ENCODE results near the gene RNF222. TPM values are rescaled to one million over a fixed set of nuclear protein-coding genes. Genes with fewer than 3 reads are reported as not detected.

RNF222 gene
- total RNA-seq, 1 donor from 2014 or later, result not detected

DNA sequence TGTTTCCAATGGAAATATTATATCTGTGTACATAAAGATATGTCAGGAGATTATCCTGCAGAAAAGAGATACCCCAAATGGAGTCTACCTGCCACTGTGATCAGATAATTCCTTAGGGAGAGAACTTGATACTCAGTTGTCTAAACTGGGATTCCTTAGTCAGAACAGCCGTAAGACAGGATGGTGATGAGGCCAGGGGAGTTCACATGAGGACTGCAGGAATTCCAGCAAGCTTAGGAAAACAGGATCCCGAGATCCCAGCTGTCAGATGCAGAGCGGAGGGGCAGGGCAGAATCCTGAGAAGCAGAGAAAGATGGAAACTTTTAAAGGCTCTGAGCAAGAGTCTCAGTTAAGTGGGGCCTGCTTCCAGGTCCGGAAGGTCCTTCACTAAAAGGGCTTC is 25.8 kb downstream of the RNF222 start:
- H3K79me2 ChIP-seq (ENCODE audit: insufficient read depth, low read length), result peaks cover 12% of the 10 kb centered on the region
- H2AFZ ChIP-seq (ENCODE audit: low read depth, low read length), result no peak overlapping the region
- no peak overlapping the region for H3K27ac ChIP-seq (ENCODE audit: low read depth, low read length)
- DNase-seq (ENCODE audit: low read depth) (no peak), FAIRE-seq (no peak)
- H3K4me1 Mint-ChIP-seq (ENCODE audit: low read depth, unreplicated experiment), result peaks cover 6% of the 10 kb centered on the region
- peaks cover 9% of the 10 kb centered on the region for H3K36me3 Mint-ChIP-seq (ENCODE audit: low read depth, unreplicated experiment)
- H3K9me3 ChIP-seq (ENCODE audit: insufficient read depth, low read depth, low read length), result no peaks in the 10 kb centered on the region
- H3K9me3 Mint-ChIP-seq (ENCODE audit: unreplicated experiment), result no peaks in the 10 kb centered on the region
- peaks cover 2% of the 10 kb centered on the region for H4K20me1 ChIP-seq (ENCODE audit: insufficient read depth, low read length)
- H3K27me3 ChIP-seq (ENCODE audit: insufficient read depth, low read length), result no peaks in the 10 kb centered on the region
- no peak overlapping the region for H3K27ac Mint-ChIP-seq (ENCODE audit: unreplicated experiment)
- H3K27me3 Mint-ChIP-seq (ENCODE audit: low read depth, unreplicated experiment), result no peaks in the 10 kb centered on the region
- H3K4me3 ChIP-seq (ENCODE audit: insufficient read depth, low read depth, low read length), result no peak overlapping the region
- no peak for TF ChIP-seq EZH2 (IDR thresholded peaks at IDR 0.05; ENCODE audit: insufficient read depth, low read length)
- TF ChIP-seq, protein P1, sequence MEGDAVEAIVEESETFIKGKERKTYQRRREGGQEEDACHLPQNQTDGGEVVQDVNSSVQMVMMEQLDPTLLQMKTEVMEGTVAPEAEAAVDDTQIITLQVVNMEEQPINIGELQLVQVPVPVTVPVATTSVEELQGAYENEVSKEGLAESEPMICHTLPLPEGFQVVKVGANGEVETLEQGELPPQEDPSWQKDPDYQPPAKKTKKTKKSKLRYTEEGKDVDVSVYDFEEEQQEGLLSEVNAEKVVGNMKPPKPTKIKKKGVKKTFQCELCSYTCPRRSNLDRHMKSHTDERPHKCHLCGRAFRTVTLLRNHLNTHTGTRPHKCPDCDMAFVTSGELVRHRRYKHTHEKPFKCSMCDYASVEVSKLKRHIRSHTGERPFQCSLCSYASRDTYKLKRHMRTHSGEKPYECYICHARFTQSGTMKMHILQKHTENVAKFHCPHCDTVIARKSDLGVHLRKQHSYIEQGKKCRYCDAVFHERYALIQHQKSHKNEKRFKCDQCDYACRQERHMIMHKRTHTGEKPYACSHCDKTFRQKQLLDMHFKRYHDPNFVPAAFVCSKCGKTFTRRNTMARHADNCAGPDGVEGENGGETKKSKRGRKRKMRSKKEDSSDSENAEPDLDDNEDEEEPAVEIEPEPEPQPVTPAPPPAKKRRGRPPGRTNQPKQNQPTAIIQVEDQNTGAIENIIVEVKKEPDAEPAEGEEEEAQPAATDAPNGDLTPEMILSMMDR (IDR thresholded peaks at IDR 0.05; ENCODE audit: insufficient read depth, low read depth, low read length), result no peak
- peaks cover 11% of the 10 kb centered on the region for H3K4me1 ChIP-seq (ENCODE audit: insufficient read depth, low read length)
- H3K4me2 ChIP-seq (ENCODE audit: low read length), result no peak overlapping the region
- H3K4me3 Mint-ChIP-seq (ENCODE audit: unreplicated experiment), result no peak overlapping the region
- H3K36me3 ChIP-seq (ENCODE audit: insufficient read depth, low read length), result peaks cover 14% of the 10 kb centered on the region
- no peak overlapping the region for H3K9ac ChIP-seq (ENCODE audit: low read length)

DNA sequence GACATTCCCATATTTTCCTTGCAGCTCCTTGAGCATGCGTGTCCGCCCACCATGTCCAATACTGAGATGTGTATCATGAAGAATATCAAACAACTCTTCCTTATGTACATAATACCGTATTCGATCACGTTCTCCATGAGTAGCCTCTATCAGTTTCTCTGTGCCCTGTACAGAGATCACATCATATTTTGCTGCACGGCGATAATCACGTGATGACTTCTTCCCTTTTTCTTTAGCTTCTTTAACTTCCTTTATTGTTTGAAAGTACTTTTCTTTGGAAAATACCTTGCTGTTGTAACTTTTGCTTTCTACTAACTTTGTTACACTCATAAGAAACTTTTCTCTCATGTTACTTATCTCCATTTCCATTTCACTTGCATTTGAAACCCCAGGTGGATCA is 27.7 kb downstream of the RNF222 start:
- H3K4me3 Mint-ChIP-seq (ENCODE audit: unreplicated experiment), result no peak overlapping the region
- H4K20me1 ChIP-seq (ENCODE audit: insufficient read depth, low read length), result no peaks in the 10 kb centered on the region
- H3K36me3 ChIP-seq (ENCODE audit: insufficient read depth, low read length), result peaks cover 13% of the 10 kb centered on the region
- FAIRE-seq (no peak), DNase-seq (ENCODE audit: low read depth) (no peak)
- H3K27ac Mint-ChIP-seq (ENCODE audit: unreplicated experiment), result no peak overlapping the region
- peaks cover 9% of the 10 kb centered on the region for H3K36me3 Mint-ChIP-seq (ENCODE audit: low read depth, unreplicated experiment)
- no peaks in the 10 kb centered on the region for H3K9me3 Mint-ChIP-seq (ENCODE audit: unreplicated experiment)
- no peaks in the 10 kb centered on the region for H3K79me2 ChIP-seq (ENCODE audit: insufficient read depth, low read length)
- H3K4me3 ChIP-seq (ENCODE audit: insufficient read depth, low read depth, low read length), result no peak overlapping the region
- no peak overlapping the region for H2AFZ ChIP-seq (ENCODE audit: low read depth, low read length)
- peaks cover 17% of the 10 kb centered on the region for H3K4me1 Mint-ChIP-seq (ENCODE audit: low read depth, unreplicated experiment)
- H3K9ac ChIP-seq (ENCODE audit: low read length), result no peak overlapping the region
- H3K27ac ChIP-seq (ENCODE audit: low read depth, low read length), result no peak overlapping the region
- no peaks in the 10 kb centered on the region for H3K9me3 ChIP-seq (ENCODE audit: insufficient read depth, low read depth, low read length)
- no peak overlapping the region for H3K4me2 ChIP-seq (ENCODE audit: low read length)
- no peaks in the 10 kb centered on the region for H3K27me3 Mint-ChIP-seq (ENCODE audit: low read depth, unreplicated experiment)
- TF ChIP-seq, protein P1 (IDR thresholded peaks at IDR 0.05; ENCODE audit: insufficient read depth, low read depth, low read length), result no peak
- TF ChIP-seq EZH2 (IDR thresholded peaks at IDR 0.05; ENCODE audit: insufficient read depth, low read length), result no peak
- H3K27me3 ChIP-seq (ENCODE audit: insufficient read depth, low read length), result no peaks in the 10 kb centered on the region
- H3K4me1 ChIP-seq (ENCODE audit: insufficient read depth, low read length), result peaks cover 10% of the 10 kb centered on the region

DNA sequence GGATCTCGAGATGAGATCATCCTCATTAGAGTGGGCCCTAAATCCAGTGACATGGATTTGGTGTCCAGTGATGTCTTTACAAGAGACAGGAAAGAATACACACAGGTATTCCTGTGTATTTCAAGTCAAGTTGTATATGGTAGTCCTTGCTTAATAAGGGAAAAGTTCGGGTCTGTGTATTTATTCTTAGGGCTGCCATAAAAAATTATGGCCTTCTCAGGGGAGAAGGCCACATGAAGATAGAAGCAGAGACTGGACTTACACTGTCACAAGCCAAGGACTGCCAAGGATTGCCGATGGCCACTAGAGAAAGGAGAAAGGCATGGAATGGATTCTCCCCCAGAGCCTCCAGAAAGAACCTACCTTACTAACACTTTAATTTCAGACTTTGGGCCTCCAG is 29.4 kb downstream of the RNF222 start:
- H3K79me2 ChIP-seq (ENCODE audit: insufficient read depth, low read length), result no peaks in the 10 kb centered on the region
- H3K4me3 ChIP-seq (ENCODE audit: insufficient read depth, low read depth, low read length), result no peak overlapping the region
- peaks cover 13% of the 10 kb centered on the region for H3K36me3 ChIP-seq (ENCODE audit: insufficient read depth, low read length)
- Mint-ChIP-seq H3K4me1 (ENCODE audit: low read depth, unreplicated experiment) (peaks cover 17% of the 10 kb centered on the region), H3K27ac (ENCODE audit: unreplicated experiment) (no peak overlapping the region), H3K9me3 (ENCODE audit: unreplicated experiment) (no peaks in the 10 kb centered on the region), H3K27me3 (ENCODE audit: low read depth, unreplicated experiment) (no peaks in the 10 kb centered on the region), H3K36me3 (ENCODE audit: low read depth, unreplicated experiment) (peaks cover 9% of the 10 kb centered on the region), H3K4me3 (ENCODE audit: unreplicated experiment) (no peak overlapping the region)
- no peak overlapping the region for H2AFZ ChIP-seq (ENCODE audit: low read depth, low read length)
- H3K27ac ChIP-seq (ENCODE audit: low read depth, low read length), result no peak overlapping the region
- H3K4me2 ChIP-seq (ENCODE audit: low read length), result no peak overlapping the region
- FAIRE-seq, result no peak
- no peaks in the 10 kb centered on the region for H3K27me3 ChIP-seq (ENCODE audit: insufficient read depth, low read length)
- no peak for DNase-seq (ENCODE audit: low read depth)
- H3K9me3 ChIP-seq (ENCODE audit: insufficient read depth, low read depth, low read length), result no peaks in the 10 kb centered on the region
- H3K9ac ChIP-seq (ENCODE audit: low read length), result no peak overlapping the region
- no peak for TF ChIP-seq EZH2 (IDR thresholded peaks at IDR 0.05; ENCODE audit: insufficient read depth, low read length)
- TF ChIP-seq, protein P1 (IDR thresholded peaks at IDR 0.05; ENCODE audit: insufficient read depth, low read depth, low read length), result no peak
- no peaks in the 10 kb centered on the region for H4K20me1 ChIP-seq (ENCODE audit: insufficient read depth, low read length)
- peaks cover 10% of the 10 kb centered on the region for H3K4me1 ChIP-seq (ENCODE audit: insufficient read depth, low read length)
